GM12873 (cell line): Measurements from ENCODE around the gene C16orf78.

Source experiments
- TF ChIP-seq, protein P1 (sequence below): IDR thresholded peaks from 2 replicates; pipeline ENCODE4 v1.5.1; 2012; ENCODE audit warnings: low read depth, mild to moderate bottlenecking, moderate library complexity, low read length, control low read depth; ENCODE audit not compliant: insufficient read depth; ENCODE audit errors: missing control alignments

The C16orf78 gene

DNA sequence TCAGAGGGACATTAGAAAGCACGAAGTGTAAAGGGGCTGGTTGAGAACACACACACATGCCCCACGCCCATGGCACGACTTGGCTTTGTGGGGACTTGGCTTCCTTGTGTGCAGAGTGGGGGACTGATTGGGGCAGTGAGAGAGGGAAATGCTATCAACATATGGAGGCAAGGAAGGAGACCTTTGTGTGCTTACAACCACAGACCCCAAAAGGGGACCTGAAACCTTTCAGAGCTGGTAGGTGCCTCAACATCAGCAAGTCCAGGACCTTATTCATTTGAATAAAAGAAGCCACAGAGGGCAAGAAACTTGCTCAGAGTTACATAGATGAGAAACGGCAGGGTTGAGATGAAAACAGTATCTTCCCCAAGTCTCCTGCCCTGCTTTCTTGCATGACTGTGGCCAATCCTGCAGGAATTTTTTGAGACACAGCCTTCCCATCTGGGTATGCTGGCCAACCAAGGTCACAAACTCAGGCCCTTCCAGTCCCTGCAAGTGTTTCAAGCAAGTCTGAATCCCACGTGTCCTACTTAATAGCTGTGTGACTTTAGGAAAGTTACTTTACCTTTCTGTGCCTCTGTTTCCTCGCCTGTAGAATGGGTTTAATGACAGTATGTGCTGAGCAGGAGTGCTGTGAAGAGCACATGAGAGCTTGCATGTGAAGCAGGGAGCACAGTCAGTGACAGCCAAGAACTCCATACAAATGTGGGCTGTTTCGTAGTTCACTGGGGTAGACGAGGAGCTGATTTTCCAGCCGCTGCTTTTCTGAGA, 26.2 kb downstream of the C16orf78 start:
- TF ChIP-seq, protein P1, sequence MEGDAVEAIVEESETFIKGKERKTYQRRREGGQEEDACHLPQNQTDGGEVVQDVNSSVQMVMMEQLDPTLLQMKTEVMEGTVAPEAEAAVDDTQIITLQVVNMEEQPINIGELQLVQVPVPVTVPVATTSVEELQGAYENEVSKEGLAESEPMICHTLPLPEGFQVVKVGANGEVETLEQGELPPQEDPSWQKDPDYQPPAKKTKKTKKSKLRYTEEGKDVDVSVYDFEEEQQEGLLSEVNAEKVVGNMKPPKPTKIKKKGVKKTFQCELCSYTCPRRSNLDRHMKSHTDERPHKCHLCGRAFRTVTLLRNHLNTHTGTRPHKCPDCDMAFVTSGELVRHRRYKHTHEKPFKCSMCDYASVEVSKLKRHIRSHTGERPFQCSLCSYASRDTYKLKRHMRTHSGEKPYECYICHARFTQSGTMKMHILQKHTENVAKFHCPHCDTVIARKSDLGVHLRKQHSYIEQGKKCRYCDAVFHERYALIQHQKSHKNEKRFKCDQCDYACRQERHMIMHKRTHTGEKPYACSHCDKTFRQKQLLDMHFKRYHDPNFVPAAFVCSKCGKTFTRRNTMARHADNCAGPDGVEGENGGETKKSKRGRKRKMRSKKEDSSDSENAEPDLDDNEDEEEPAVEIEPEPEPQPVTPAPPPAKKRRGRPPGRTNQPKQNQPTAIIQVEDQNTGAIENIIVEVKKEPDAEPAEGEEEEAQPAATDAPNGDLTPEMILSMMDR, result no peak

DNA sequence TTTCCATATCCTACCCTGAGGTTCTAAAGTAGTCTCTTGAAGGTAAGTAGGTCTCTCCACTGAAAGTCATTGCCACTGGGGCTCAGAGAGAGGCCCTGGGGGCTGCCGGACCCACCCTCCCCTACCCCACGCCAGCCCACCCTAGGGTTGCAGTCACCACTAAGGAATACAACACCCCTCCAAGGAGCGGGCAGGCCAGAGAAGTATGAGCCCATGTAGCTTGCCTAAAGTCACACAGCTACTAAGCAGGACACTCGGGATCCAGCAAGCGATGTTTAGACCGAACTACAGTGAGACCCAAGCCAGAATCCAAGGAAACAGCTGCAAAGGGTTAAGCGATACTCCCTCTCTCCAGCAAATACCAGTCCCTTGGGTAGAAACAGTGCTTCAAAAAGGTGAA, 27.0 kb downstream of the C16orf78 start:
- TF ChIP-seq, protein P1, result no peak

DNA sequence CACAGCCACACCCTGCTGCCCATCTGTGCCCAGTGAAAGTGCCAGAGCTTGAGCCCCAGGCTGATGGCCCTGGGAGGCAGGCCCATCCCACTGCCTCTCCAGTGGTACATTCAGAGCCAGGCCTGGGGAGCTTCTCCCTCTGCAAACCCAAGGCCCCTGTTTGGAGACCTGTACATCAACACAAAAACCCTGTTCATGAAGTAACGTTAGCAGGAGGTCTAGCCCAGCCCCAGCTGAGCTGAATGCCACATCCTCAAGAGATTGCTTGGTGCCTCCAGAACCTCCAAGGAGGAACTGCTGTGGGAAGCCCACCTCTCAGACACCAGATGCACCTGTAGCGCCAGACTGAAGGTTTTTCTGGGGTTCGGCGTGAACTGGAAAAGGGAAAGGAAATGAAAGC, 31.5 kb downstream of the C16orf78 start:
- TF ChIP-seq, protein P1, result no peak

DNA sequence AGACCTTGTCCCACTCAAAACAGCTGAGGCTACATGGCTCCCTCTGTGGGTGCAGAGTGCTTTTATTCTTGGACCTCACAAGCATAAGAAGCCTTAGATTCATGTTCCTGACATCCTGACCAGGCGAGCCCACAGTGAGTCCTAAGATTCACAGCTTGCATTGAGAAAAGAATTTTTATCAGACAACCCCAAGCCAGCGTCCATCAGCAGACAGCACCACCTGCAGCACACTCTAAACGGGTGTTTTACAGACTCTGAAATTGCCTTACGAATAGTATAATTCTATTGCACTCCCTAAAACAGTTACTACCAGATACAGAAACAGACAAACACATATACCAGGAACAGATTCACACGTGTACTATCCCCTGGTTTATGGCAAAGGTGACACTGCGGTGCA, 31.9 kb downstream of the C16orf78 start:
- TF ChIP-seq, protein P1, result no peak

DNA sequence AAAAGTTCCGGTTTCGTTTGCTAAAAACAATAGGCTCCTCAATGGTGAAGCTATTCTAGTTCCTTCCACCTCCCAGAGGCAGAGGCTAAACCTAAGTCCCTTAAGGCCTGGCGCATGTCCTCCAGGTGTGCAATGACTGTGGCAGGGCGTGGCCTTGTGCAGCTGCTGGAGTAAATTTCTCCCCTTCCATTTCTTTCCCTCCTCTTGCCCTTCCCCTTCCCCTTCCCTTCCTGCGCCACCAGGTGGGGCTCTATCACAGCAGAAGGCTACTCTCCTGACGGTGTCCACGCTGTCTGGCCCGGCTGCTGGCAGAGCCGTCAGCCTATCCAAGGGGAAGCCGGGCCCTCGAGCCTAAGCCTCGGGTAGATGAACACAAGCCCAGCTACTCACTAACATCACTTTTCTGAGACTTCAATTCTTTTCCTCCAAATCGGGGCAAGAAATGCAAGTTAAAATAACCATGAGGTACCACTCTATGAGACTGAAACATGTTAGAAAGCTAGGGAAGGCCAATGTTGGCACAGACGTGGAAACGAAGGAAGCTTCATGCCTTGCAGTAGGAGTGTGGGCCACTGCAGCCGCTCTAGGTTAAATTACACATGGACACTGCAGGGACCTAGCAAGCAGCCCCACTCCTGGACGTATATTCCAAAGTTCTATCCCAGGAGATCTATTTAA, 34.4 kb downstream of the C16orf78 start:
- TF ChIP-seq, protein P1, result peak; percentile 87

DNA sequence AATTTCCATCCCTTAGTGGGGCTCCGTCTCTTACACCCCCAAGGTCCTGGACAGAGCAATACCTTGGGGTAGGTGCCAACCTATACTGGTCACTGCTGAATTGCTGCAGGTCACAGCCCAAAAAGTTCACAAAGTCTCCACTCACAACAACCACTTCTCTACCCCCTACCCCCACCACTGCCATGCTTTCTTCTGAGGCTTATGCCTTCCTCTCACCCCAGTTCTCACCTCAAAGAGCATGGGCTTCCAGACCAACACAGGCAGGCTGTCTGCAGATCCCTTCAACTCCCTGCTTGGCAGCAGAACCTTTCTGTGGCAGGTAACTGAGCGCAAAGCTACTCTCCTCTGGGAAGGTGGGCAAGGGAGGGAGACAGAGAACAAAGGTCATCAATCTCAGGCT, 35.5 kb downstream of the C16orf78 start:
- TF ChIP-seq, protein P1, result no peak

DNA sequence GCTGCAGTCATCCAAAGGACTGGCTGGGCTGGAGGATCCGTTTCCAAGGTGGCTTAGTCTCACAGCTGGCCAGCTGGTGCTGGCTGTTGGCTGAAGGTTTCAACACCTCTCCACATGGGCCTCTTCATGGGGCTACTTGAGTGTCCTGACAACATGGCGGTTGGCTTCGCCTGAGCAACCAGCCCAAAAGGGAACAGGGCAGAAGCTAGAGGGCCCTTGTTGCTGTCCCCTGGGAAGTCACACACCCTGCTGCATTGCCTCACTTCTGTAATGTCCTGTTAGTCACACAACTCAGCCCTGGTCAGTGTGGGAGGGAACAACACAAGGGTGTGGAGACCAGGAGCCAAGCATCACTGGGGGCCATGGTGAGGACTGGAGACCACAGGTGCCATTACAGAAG, 36.6 kb downstream of the C16orf78 start:
- TF ChIP-seq, protein P1, result no peak
